Epithelial cell of prostate (primary cell): ENCODE results near the gene IFI16.
A peak's percentile ranks its signal among the peaks of the same experiment; 100 is the strongest.
"Not testable (repeated sequence)": the region's sequence is repeated elsewhere in the genome, so short reads cannot be mapped to it uniquely, and the experiment has no call there.

Source experiments
- DNase-seq: peaks from one replicate; pipeline ENCODE4 v3.0.0-alpha.2; 2011; ENCODE audit warnings: low read depth, low spot score
- H3K27ac ChIP-seq: fragments of 450-650 bp; 2 replicates; pipeline ENCODE4 v1.5.1; 2017; ENCODE audit warnings: mild to moderate bottlenecking

The IFI16 gene

GRCh38 chr1:159090286-159091179, 80.8 kb downstream of the IFI16 start:
- DNase-seq = no peak
- H3K27ac ChIP-seq = peak overlapping the region; percentile 90

- DNase-seq = no peak
- peak overlapping the region; percentile 90 for H3K27ac ChIP-seq
These were observed 81.5 kb downstream of the IFI16 start for GRCh38 chr1:159091180-159091560.

DNA sequence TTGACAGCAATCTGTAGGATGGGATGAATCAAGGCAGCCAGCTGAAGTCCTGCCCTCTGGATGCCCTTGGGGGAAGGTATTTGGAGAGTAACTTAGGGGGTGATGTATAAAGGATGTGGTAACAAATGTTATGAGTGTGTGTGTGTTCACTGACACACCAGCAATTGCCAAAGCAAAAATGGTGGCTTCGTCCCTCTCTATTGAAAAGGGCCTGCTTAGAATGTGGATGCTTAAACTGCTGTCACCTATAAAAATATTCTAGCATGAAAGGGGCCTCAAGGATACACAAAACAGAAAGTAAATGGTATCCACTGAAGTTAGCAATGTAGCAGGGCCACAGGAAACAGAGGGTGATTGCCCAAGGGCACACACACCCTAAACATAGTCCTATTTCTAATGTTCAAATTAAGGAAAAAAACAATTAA, 81.9 kb downstream of the IFI16 start:
- H3K27ac ChIP-seq = peak overlapping the region; percentile 90
- DNase-seq = no peak

DNA sequence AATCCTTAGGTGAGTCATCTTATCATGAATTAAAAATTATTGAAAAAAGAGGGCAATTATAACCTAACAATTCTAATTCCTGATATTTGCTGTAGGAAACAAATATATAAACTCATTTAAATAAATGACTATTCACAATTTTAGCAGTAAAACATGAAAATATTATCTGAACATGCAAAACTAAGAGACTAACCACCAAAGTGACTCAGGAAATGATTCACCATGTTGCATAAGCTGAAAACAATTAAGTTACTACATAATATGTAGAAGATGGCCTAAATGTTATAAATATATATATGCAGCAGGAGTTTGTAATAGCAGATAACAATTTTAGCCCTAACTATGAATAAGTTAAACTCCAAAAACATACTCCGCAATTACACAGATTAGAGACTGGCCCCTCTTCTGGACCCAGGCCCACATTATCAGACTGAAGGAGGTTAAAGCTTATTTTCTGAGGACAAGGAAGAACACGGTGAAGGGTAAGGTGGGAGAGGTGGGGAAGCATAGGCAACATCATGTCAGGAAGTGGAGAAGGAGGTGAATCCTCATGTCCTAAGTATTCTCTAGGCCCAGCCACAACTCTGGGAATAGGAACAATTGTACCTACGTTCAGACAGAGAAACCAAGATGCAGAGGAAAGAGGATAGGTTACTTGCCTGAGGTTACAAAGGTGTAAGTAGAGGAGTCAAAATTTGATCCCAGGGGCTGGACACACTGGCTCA, 82.5 kb downstream of the IFI16 start:
- DNase-seq = no peak
- H3K27ac ChIP-seq = peak overlapping the region; percentile 90

- no peak for DNase-seq
- H3K27ac ChIP-seq = no peak overlapping the region
These were observed 88.9 kb downstream of the IFI16 start for GRCh38 chr1:159098596-159098995.

DNA sequence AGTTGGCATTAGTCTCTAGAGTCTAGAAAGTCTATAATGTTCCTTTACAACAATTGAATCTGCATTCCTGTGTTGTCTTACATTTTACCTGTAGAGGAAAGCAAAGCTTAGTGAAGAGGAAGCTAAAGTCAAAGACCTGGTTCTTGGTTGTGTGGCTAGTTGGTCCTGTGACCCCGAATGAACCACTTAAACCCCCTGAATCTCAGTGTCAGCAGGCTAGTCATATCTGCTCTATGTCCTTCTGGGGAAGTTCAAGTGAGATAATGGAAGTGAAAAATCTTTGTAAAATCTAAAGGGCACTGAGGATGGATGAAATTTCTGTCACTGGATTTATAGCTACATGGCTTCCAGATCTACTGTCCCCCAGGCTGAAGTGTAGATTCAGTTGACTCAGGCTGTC, 90.9 kb downstream of the IFI16 start:
- DNase-seq = no peak
- H3K27ac ChIP-seq = no peak overlapping the region

- not testable (repeated sequence) for H3K27ac ChIP-seq, DNase-seq
These were observed 93.3 kb downstream of the IFI16 start for GRCh38 chr1:159103021-159103420.
